ENCODE results near the gene GARIN5B. TPM values are rescaled to one million over a fixed set of nuclear protein-coding genes. Genes with fewer than 3 reads are reported as not detected.

Gene GARIN5B
- total RNA-seq, 1 experiment from 2014 or later = not detected

DNA sequence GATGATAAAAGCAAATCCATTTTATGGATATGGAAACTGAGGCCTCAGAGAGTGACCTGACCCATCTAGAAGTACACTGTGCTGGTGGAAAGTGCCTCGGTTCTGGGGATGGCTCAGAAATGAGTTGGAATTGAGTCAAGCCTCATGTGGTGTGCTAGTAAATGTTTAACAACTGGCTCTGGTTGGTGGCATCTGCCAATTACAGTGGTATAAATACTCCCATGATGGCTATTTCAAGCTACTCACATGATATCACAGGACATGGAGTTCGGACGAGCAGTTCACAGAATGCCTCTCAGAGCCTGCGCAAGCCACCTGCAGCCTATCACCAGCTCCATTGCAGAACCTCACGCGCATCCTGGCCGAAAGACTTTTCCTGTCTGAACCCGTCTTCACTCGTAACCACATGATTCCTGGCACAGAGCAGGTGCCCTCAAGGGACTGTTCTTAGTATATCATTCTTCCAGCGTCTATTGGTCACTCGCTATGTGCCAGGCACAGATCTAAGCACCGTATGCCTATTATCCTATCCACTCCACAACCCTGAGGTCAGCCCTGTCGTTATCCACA, 47.0 kb downstream of the GARIN5B start:
- ChIA-PET CTCF (no interaction called here), POLR2A (ENCODE audit: low non-redundant PET) (no interaction called here)
- intact Hi-C loops (cut with micrococcal nuclease; ENCODE audit: unreplicated experiment) = no loop called here
- Histone ChIP-seq H3K4me1 (ENCODE audit: insufficient read depth, low read length, poor library complexity, severe bottlenecking) (no peaks in the 10 kb centered on the region), H3K36me3 (ENCODE audit: insufficient read depth, low read length, poor library complexity, severe bottlenecking) (no peaks in the 10 kb centered on the region), H3K4me3 (ENCODE audit: low read depth, low read length, poor library complexity, severe bottlenecking) (no peak overlapping the region), H3K9me3 (ENCODE audit: low read depth, low read length, poor library complexity, severe bottlenecking) (no peaks in the 10 kb centered on the region), H3K27me3 (replicated peaks; ENCODE audit: insufficient read depth, low read depth, low read length, poor library complexity) (no peaks in the 10 kb centered on the region), H3K27ac (ENCODE audit: low read depth, low read length, poor library complexity, severe bottlenecking) (no peak overlapping the region)
- DNase-seq (ENCODE audit: low spot score) = no peak
- no peak for TF ChIP-seq EZH2 (IDR thresholded peaks at IDR 0.05; ENCODE audit: borderline replicate concordance, low read depth, low read length, poor library complexity, severe bottlenecking)
- BruUV-seq (replicated peaks) = no TSS peak

DNA sequence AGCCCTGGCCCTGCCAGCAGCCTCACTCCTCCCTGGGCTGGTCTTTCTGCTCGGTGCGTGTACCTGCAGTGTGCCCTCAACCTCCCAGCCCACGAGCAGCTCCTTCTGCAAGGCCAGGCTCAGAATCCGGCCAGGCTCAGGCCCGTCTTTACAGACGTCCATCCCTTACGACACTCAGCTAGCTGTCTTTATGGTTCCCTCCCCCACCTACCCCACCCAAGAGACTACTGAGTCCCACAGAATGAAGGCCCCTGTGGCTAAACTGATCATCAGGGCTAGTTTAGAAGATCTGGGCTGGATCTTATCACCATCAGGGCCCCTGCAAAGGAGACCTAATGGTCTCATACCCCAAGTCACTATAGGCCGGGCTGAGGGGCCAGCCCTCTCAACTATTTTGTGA, 48.7 kb downstream of the GARIN5B start:
- ChIA-PET CTCF (no interaction called here), POLR2A (ENCODE audit: low non-redundant PET) (no interaction called here)
- DNase-seq (ENCODE audit: low spot score) = no peak
- H3K36me3 ChIP-seq (ENCODE audit: insufficient read depth, low read length, poor library complexity, severe bottlenecking) = peaks cover 2% of the 10 kb centered on the region
- no peaks in the 10 kb centered on the region for H3K27me3 ChIP-seq (replicated peaks; ENCODE audit: insufficient read depth, low read depth, low read length, poor library complexity)
- BruUV-seq (replicated peaks) = no TSS peak
- intact Hi-C loops (cut with micrococcal nuclease; ENCODE audit: unreplicated experiment) = no loop called here
- H3K4me1 ChIP-seq (ENCODE audit: insufficient read depth, low read length, poor library complexity, severe bottlenecking) = no peaks in the 10 kb centered on the region
- TF ChIP-seq, protein P1, sequence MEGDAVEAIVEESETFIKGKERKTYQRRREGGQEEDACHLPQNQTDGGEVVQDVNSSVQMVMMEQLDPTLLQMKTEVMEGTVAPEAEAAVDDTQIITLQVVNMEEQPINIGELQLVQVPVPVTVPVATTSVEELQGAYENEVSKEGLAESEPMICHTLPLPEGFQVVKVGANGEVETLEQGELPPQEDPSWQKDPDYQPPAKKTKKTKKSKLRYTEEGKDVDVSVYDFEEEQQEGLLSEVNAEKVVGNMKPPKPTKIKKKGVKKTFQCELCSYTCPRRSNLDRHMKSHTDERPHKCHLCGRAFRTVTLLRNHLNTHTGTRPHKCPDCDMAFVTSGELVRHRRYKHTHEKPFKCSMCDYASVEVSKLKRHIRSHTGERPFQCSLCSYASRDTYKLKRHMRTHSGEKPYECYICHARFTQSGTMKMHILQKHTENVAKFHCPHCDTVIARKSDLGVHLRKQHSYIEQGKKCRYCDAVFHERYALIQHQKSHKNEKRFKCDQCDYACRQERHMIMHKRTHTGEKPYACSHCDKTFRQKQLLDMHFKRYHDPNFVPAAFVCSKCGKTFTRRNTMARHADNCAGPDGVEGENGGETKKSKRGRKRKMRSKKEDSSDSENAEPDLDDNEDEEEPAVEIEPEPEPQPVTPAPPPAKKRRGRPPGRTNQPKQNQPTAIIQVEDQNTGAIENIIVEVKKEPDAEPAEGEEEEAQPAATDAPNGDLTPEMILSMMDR (conservative IDR thresholded peaks at IDR 0.05; ENCODE audit: low read depth, low read length) = no peak
- TF ChIP-seq EZH2 (IDR thresholded peaks at IDR 0.05; ENCODE audit: borderline replicate concordance, low read depth, low read length, poor library complexity, severe bottlenecking) = no peak
- no peak overlapping the region for H3K4me3 ChIP-seq (ENCODE audit: low read depth, low read length, poor library complexity, severe bottlenecking)
- H3K9me3 ChIP-seq (ENCODE audit: low read depth, low read length, poor library complexity, severe bottlenecking) = no peaks in the 10 kb centered on the region
- no peak overlapping the region for H3K27ac ChIP-seq (ENCODE audit: low read depth, low read length, poor library complexity, severe bottlenecking)

DNA sequence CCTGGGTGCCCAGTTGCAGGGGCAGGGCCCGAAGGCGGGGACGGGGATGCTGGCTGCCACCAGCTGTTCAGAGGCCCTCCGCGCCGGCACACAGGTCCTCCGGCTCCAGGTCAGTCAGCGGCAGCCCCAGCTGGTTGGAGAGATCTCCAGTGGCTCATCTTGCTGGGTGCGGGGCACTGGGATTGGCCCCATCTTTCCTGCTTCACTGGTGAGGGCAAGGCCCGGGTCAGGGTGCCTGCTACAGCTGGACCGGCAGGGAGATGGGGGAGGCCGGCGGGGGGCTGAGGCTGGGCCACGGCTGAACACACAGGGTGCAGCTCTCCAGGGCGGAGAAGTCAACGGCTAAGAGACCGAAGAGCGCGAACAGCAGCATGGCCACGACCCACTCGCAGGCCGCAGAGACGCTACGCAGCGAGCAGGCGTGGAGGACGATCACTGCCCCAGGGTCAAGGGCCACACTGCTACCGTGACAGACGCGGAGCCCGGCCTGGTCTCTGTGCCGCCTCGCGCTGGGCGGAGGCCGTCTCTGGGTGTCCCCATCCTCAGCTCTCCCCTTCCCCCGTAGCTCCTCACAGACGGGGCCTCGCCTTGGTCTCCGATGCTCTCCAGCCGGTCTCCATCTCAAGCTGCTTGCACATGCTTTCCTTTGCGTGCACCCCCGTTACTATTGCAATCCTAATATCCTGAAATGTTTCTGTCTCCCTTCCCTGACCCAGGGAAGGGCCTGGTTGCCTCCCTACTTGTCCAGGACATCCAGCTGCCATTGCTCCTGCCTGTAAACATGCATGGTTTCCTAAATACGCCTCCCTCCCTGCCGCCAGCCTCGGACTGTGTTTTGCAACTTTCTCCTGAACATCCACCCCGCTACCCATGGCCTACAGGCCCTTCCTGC, 50.2 kb downstream of the GARIN5B start:
- intact Hi-C loops (cut with micrococcal nuclease; ENCODE audit: unreplicated experiment) = no loop called here
- Histone ChIP-seq H3K27me3 (replicated peaks; ENCODE audit: insufficient read depth, low read depth, low read length, poor library complexity) (no peaks in the 10 kb centered on the region), H3K4me3 (ENCODE audit: low read depth, low read length, poor library complexity, severe bottlenecking) (no peak overlapping the region), H3K9me3 (ENCODE audit: low read depth, low read length, poor library complexity, severe bottlenecking) (no peaks in the 10 kb centered on the region), H3K36me3 (ENCODE audit: insufficient read depth, low read length, poor library complexity, severe bottlenecking) (peaks cover 8% of the 10 kb centered on the region), H3K4me1 (ENCODE audit: insufficient read depth, low read length, poor library complexity, severe bottlenecking) (no peaks in the 10 kb centered on the region), H3K27ac (ENCODE audit: low read depth, low read length, poor library complexity, severe bottlenecking) (no peak overlapping the region)
- TF ChIP-seq, protein P1 (conservative IDR thresholded peaks at IDR 0.05; ENCODE audit: low read depth, low read length) = no peak
- no peak for TF ChIP-seq EZH2 (IDR thresholded peaks at IDR 0.05; ENCODE audit: borderline replicate concordance, low read depth, low read length, poor library complexity, severe bottlenecking)
- BruUV-seq (replicated peaks) = no TSS peak
- CTCF ChIA-PET = no interaction called here
- no peak for DNase-seq (ENCODE audit: low spot score)
- POLR2A ChIA-PET (ENCODE audit: low non-redundant PET) = no interaction called here
